Measurements from ENCODE around the gene PCDH9.
"Not testable (repeated sequence)": the region's sequence is repeated elsewhere in the genome, so short reads cannot be mapped to it uniquely, and the experiment has no call there.

The PCDH9 gene

GRCh38 chr13:66343224-66343828 is 886.8 kb downstream of the PCDH9 start:
- no peak for DNase-seq (ENCODE audit: low spot score)

GRCh38 chr13:66341635-66342377 is 888.3 kb downstream of the PCDH9 start:
- no peak for DNase-seq (ENCODE audit: low spot score)

DNA sequence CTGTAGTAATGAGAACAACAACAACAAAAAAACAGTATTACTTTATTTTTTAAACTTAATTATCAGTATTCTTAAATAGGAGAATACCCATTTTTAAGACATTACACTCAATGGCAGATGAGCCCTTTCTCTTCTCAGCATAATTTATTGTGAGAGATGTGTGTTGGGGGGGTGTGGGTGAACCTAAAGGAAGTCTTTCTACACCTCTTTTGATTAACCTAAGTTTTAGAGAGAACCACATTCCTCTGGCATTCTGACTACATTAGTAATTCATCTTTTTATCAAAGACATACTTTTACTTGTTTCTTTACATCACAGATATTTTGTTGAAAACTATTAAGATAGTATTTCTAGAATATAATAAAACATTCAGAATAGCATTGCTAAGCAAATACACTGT is 890.9 kb downstream of the PCDH9 start:
- no peak for DNase-seq (ENCODE audit: low spot score)

DNA sequence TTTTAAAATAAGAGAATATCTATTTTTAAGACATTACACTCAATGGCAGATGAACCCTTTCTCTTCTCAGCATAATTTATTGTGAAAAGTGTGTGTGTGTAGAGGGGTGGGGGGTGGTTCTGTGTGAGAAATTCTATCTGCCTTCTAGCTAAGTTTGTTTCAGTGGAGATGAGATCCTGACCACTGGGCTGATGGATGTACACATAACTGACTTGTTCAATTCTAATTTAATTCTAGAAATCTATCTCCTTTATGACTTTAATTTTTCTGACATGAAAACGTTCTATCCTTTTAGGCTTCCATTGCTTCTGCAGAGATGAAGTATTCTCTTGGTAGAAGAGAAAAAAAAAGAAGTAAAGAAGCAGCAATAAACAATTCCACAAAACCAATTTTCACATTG is 891.6 kb downstream of the PCDH9 start:
- no peak for DNase-seq (ENCODE audit: low spot score)

DNA sequence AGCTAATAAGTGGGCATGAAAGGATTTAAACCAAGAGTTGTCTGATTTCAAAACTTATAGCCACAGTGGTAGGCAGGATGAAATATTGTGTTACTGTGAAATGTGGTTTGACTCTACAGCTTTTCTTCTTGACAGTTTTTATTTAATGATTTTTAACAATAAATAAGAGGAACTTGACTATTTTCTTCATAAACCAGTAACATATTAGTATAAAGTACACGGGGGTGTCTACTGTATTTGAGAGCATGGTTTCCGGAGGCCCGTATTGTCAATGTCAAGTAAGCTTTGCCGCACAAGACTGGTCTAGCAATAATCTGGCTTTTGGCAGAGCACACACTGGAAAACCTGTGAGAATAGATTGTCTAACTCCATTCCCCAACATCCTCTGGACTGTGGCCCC is 894.5 kb downstream of the PCDH9 start:
- DNase-seq (ENCODE audit: low spot score), result no peak

GRCh38 chr13:66329988-66330451 is 900.1 kb downstream of the PCDH9 start:
- DNase-seq (ENCODE audit: low spot score), result no peak

GRCh38 chr13:66328476-66328875 is 901.7 kb downstream of the PCDH9 start:
- no peak for DNase-seq (ENCODE audit: low spot score)

DNA sequence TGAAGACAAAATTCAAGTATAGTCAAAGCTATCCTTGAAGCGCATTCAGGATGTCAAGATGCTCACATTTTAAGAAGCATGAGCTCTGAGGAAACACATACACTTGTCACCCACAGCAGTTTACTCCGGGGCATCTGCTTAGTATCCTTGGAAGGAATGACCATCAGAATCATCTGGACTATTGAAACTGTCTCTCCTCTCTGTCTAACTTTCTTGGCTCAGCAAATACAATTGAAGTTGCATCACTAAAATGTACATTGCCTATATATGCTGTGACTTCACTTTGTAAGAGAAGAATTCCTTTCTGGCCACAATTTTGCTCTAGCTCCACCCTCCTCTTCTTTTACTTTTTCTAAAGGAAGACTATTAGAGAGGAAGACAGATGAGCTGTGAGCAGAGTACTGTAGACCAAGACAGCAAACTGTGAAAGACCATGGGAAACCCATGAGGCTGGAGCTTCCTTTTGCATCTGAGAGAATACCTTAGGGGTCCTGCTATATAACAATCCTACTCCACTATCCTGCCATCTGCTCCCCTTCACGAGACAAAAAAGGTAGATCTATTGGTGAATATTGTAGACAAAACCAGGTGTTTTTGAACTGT is 906.3 kb downstream of the PCDH9 start:
- DNase-seq (ENCODE audit: low spot score), result no peak

DNA sequence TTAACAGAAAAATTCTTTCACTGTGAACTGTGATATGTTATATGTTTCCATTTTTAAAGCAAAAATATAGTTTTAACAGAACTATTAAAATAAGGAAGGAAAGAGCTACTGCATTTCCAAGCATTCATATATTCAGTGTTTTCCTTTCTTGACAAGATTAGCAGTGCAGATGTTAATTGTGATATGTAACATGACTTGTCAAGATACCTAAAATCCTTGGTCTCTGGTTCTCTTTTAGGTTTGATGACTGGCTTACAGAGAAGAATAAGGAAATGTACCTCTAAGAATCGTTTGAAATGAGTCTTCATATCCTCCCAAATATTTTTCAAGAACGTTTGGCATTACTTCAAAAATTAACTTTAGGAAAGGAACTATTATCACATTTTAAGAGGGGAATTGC is 907.2 kb downstream of the PCDH9 start:
- no peak for DNase-seq (ENCODE audit: low spot score)

GRCh38 chr13:66322193-66322740 is 907.9 kb downstream of the PCDH9 start:
- no peak for DNase-seq (ENCODE audit: low spot score)

- no peak for DNase-seq (ENCODE audit: low spot score)
Measured at GRCh38 chr13:66314911-66315310, 915.2 kb downstream of the PCDH9 start.

DNA sequence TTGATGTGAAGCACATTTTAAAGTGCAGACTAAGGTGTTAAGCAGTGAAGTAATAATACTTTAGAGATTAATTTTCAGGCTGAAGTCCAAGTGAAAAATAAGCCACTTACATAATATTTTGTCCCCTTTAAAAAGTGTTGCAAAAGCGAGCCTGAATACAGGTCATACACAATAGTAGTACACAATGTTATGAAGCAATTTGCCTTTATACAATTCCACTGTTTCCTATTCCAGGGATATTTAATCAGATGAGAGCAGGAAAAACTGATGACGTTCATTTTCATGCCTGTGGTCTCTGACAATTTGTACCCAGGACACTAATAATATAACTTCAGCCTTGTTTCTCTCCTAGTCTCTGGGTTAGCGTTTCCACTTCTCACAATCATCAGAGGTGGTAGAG is 916.7 kb downstream of the PCDH9 start:
- DNase-seq (ENCODE audit: low spot score), result no peak

DNA sequence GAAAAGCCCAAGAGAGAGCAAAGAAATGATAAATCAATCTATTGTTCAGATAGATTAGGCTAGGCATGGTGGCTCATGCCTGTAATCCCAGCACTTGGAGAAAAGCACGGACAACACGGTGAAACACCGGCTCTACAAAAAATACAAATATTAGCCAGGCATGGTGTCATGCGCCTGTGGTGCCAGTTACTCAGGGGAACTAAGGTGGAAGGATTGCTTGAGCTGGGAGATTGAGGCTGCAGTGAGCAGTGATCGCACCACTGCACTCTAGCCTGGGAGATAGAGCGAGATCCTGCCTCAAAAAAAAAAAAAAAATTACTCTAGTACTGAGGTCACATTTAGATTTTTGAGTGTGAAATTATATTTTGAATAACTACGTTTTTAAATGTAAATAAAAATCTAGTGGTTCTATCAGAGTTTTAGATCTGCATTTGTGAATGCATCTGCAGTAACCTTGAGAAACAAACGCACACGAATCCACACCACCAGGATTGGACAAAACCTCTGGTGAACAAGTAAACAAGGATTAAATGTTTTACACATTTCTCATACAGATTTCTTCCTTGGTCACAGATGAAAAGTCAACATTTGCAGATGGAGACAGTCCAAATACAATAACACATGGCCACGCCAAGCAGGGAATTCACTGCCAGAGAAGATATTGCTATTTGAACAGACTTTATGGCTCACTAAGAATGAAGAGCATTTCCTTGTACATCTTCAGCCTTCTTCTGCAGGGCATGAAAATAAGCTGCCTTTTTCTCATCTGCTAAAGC is 917.6 kb downstream of the PCDH9 start:
- no peak for DNase-seq (ENCODE audit: low spot score)

DNA sequence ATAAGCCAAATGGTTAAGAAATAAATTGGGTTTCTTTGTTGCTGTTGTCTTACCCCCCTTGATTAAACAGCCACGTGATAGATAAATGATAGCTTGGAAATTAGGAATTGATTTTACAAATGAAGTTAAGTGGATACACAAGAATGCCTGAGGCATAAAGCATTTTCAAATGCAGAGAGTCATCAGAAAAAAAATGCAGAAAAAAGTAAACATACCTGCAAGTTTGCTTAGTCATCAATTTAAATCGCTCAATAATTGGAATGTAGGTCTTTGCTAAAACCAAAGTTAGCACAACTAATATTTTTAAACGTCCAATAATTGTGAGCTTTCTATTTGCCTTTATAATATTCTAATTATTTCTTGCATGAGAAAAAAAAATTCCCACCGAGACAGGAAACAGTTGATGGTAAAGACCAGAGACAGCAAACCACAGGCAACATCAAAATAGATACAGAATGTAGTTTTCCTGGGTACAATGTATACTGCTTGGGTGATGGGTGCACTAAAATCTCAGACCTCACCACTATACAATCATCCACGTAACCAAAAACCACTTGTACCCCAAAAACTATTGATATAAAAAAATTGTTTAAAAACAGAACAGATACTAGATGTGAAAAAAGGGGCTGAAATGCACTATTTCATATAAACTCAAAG is 924.0 kb downstream of the PCDH9 start:
- DNase-seq (ENCODE audit: low spot score), result no peak

- DNase-seq (ENCODE audit: low spot score), result no peak
Measured at GRCh38 chr13:66301482-66301881, 928.7 kb downstream of the PCDH9 start.

DNA sequence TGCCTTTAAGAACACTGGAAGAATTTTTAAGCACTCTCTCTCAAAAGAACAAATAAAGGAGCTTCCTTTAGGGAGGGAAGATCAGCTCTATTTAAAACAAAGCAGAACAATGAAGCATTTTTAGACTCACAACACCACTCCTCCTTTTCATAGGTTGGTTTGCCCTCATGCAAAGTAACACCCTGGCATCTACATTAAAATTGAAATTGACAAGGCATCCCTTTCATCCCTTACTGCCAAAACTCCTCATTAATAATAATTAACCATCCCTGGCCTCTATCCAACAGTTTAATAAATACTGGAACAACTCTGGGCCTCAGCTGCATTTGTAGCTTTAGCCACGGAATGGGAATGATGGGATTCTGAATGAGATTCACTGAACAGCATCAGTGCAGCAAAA is 929.1 kb downstream of the PCDH9 start:
- no peak for DNase-seq (ENCODE audit: low spot score)

DNA sequence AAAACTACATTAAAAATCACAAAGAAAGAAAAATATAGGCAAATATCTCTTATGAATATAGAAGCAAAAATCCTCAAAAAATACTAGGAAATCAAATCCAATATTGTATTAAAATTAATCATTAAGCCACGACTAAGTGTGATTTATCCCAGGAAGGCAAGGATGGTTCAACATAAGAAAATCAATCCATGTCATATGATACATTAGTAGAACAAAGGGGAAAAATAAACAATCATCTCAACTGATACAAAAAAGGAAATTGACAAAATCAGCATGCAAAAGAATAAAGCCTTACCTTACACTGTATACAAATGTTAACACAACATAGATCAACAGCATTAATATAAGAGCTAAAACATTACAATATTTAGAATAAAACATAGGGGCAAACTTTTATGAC is 933.3 kb downstream of the PCDH9 start:
- no peak for DNase-seq (ENCODE audit: low spot score)

DNA sequence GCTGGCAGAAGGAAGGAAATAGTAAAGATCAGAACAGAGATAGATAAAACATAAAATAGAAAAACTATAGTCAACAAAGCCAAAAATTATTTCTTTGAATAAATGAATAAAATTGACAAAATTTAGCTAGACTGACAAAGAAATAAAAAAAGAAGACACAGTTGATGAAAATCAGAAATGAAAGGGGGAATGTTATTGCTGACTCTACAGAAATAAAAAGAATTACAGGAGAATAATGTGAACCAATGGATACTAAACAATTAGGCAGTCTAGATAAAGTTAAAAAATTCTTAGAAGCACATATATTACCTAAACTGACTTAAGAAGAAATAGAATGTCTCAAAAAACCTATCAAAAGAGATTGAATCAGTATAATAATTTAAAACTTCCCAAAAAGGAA is 933.8 kb downstream of the PCDH9 start:
- no peak for DNase-seq (ENCODE audit: low spot score)

DNA sequence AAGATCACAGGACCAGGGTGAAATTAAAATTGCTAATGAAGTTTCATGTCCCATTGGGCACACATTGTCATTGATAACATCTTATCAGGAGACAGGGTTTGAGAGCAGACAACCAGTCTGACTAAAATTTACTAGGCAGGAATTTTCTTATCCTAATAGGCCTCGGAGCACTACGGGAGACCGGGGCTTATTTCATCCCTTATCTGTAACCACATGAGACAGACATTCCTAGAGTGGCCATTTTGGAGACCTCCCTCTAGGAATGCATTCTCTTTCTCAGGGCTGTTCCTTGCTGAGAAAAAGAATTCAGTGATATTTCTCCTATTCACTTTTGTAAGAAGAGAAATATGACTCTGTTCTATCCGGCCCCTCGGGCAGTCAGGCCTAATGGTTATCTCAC is 943.3 kb downstream of the PCDH9 start:
- DNase-seq (ENCODE audit: low spot score), result not testable (repeated sequence)

DNA sequence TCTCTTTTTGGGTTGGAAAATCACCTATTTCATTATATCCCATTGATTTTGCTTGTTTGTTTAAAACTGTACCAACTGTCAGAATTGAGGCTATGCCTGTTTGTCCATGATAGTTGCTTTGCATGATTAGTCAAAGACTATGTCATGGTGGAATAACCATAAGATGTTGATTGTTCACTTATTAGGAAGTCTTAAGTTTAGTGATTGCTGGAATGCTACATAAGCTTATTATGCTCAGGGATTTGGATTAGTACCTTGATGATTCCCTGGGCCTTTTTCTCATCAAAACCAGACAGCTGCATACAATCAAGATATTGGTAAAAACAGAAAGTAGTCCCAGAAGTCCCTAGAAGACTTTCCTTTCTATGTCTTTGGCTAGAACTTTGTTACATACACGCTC is 954.7 kb downstream of the PCDH9 start:
- no peak for DNase-seq (ENCODE audit: low spot score)

- DNase-seq (ENCODE audit: low spot score), result no peak
Measured at GRCh38 chr13:66273011-66273410, 957.1 kb downstream of the PCDH9 start.

DNA sequence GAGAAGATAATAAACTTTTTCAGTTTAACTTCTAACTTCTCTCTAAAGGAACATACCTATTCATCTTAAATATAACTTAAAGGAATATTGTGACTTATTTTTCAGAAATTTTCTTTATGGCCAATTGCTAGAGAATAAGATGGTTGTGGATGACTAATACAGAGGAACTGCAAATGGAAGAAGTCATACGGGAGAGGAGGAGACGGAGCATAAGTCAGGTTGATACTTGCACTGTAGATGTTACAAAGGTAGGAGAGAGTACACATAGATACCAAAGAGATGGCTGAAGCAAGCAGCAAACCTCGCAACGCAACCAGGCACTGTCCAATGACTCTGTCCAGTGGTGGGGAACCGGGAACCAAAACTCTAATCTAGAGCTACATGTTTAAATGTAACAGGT is 963.4 kb downstream of the PCDH9 start:
- no peak for DNase-seq (ENCODE audit: low spot score)
